ENCODE measurements around the gene NPC1L1.

GRCh38 chr7:44563171-44563679 lies 22.1 kb upstream of the NPC1L1 start:
- TF ChIP-seq POLR2A (IDR thresholded peaks at IDR 0.05) (no peak), CTCF (IDR thresholded peaks at IDR 0.05) (no peak)
